ENCODE measurements around the gene LYST. TPM values are rescaled to one million over a fixed set of nuclear protein-coding genes. Genes with fewer than 3 reads are reported as not detected.

The LYST gene
- total and polyA plus RNA-seq, 2 of the 8 experiments (the other 6 are each of a cell fraction or from before 2014, with no cell fraction given) = 0.29 to 0.58 TPM

- Histone ChIP-seq H2BK5ac (ENCODE audit: low read depth, low read length) (no peak overlapping the region), H3K9ac (replicated peaks in 1 of 4; ENCODE audit: extremely low read depth in 1 of 4, low read depth in 3 of 4, low read length in 3 of 4) (no peak overlapping the region), H4K8ac (ENCODE audit: extremely low read depth, insufficient read depth, low read length) (no peak overlapping the region), H3K4ac (replicated peaks; ENCODE audit: insufficient read length, low read depth, low read length) (no peak overlapping the region), H3K23ac (ENCODE audit: insufficient read length) (no peak overlapping the region), H3K4me2 (ENCODE audit: insufficient read depth in 1 of 2, low read depth in 2 of 2, low read length in 2 of 2) (peak overlapping the region; percentile 86 to 96), H2BK120ac (replicated peaks; ENCODE audit: low read depth, low read length) (no peak overlapping the region), H4K20me1 (replicated peaks in 1 of 2; ENCODE audit: control insufficient read depth in 1 of 2, insufficient read depth in 2 of 2, low read length in 2 of 2) (peaks cover 1 to 2% of the 10 kb centered on the region in 2 experiments), H2AK5ac (ENCODE audit: low read depth, low read length) (no peak overlapping the region), H2BK15ac (ENCODE audit: low read length) (no peak overlapping the region), H3K9me3 (ENCODE audit: insufficient read depth in 2 of 2, low read depth in 1 of 2, low read length in 1 of 2) (no peaks in the 10 kb centered on the region), H3K27ac (ENCODE audit: low read depth, low read length) (no peak overlapping the region), H3K27me3 (replicated peaks in 1 of 4; ENCODE audit: control insufficient read depth in 3 of 4, extremely low read depth in 1 of 4, insufficient read depth in 3 of 4, low read length in 3 of 4) (peaks cover 2 to 17% (median 11%) of the 10 kb centered on the region in 4 experiments), H4K5ac (ENCODE audit: insufficient read length, low read depth, low read length) (no peak overlapping the region), H3K4me1 (replicated peaks in 1 of 4; ENCODE audit: control insufficient read depth in 3 of 4, insufficient read depth in 4 of 4, low read length in 3 of 4) (no peaks in the 10 kb centered on the region; a peak in 1 of 7 replicates), H3K14ac (ENCODE audit: insufficient read length) (no peak overlapping the region), H3K23me2 (ENCODE audit: low read depth, low read length) (peaks cover 14% of the 10 kb centered on the region), H2BK12ac (ENCODE audit: low read depth, low read length) (no peak overlapping the region), H4K91ac (replicated peaks; ENCODE audit: insufficient read length, low read length) (no peak overlapping the region), H3K36me3 (ENCODE audit: control insufficient read depth in 2 of 4, insufficient read depth in 4 of 4, low read length in 3 of 4) (no peaks in the 10 kb centered on the region), H3K4me3 (ENCODE audit: extremely low read depth in 1 of 4, insufficient read depth in 2 of 4, low read depth in 3 of 4, low read length in 4 of 4) (peak overlapping the region; percentile 72 to 96 (median 80); a peak in 5 of 8 replicates), H3K56ac (replicated peaks; ENCODE audit: insufficient read length, low read depth, low read length) (no peak overlapping the region), H2BK20ac (ENCODE audit: low read length) (no peak overlapping the region), H3K79me2 (ENCODE audit: control insufficient read depth in 1 of 2, insufficient read depth in 2 of 2, low read length in 2 of 2) (no peaks in the 10 kb centered on the region), H3K18ac (ENCODE audit: extremely low read depth, low read length) (no peak overlapping the region), H3K79me1 (ENCODE audit: low read depth, low read length) (no peaks in the 10 kb centered on the region), H2AFZ (ENCODE audit: low read length) (no peak overlapping the region)
- FAIRE-seq (no peak), DNase-seq (ENCODE audit: low read depth in 1 of 2, low spot score in 2 of 2) (no peak)
- POLR2A ChIA-PET (ENCODE audit: partially characterized antibody) = no interaction called here
- TF ChIP-seq TAF7 (optimal IDR thresholded peaks at IDR 0.05; ENCODE audit: borderline replicate concordance, low read depth, low read length) (no peak), EP300 (IDR thresholded peaks at IDR 0.05; ENCODE audit: borderline replicate concordance in 1 of 2, low read depth in 2 of 2, low read length in 2 of 2) (no peak), RNF2 (IDR thresholded peaks at IDR 0.05; ENCODE audit: borderline replicate concordance, low read depth, low read length, missing control alignments, poor library complexity, severe bottlenecking) (no peak), CBX5 (IDR thresholded peaks at IDR 0.05; ENCODE audit: low read depth, low read length) (no peak), RAD21 (IDR thresholded peaks at IDR 0.05 in 1 of 2, conservative IDR thresholded peaks at IDR 0.05 in 1 of 2; ENCODE audit: low read depth in 2 of 2, low read length in 2 of 2) (no peak), SP1 (IDR thresholded peaks at IDR 0.05; ENCODE audit: low read depth, low read length) (no peak), HDAC2 (IDR thresholded peaks at IDR 0.05; ENCODE audit: borderline replicate concordance in 1 of 2, low read depth in 2 of 2, low read length in 2 of 2) (no peak), NANOG (IDR thresholded peaks at IDR 0.05; ENCODE audit: insufficient read depth, low read depth, low read length, poor library complexity, severe bottlenecking) (no peak), RXRA (IDR thresholded peaks at IDR 0.05; ENCODE audit: insufficient read depth, low read depth, low read length) (no peak), BCL11A (IDR thresholded peaks at IDR 0.05; ENCODE audit: low read depth in 2 of 2, low read length in 2 of 2) (no peak), BRCA1 (IDR thresholded peaks at IDR 0.05; ENCODE audit: low read depth, low read length) (no peak)
- CTCF ChIA-PET (ENCODE audit: partially characterized antibody) = interaction anchor here (1.2 to 3.4 kb wide), 2 partner anchors 25 to 103 kb away, joined by 3 to 53 read pairs; no protein-coding TSS in a partner anchor
- 62 to 100% methylated on average over 1 to 9 of the region's 9 CpGs for WGBS, 2 experiments (ENCODE audit: extremely low coverage in 1 of 2, insufficient coverage in 1 of 2, insufficient read length in 1 of 2, insufficient replicate concordance in 2 of 2, low coverage in 1 of 2, low lambda C conversion rate in 2 of 2, missing lambda C conversion rate in 1 of 2)
Measured at GRCh38 chr1:235867903-235868469, 1.3 kb upstream of the LYST start.

Data from H1 (cell line).